Non-pigmented ciliary epithelial cell (primary cell): ENCODE results near the gene HLTF.
"Not testable (repeated sequence)": the region's sequence is repeated elsewhere in the genome, so short reads cannot be mapped to it uniquely, and the experiment has no call there.

Experiments used
- DNase-seq: peaks from one replicate; pipeline ENCODE4 v3.0.0-alpha.2; 2010; ENCODE audit warnings: low read depth

Gene HLTF

DNA sequence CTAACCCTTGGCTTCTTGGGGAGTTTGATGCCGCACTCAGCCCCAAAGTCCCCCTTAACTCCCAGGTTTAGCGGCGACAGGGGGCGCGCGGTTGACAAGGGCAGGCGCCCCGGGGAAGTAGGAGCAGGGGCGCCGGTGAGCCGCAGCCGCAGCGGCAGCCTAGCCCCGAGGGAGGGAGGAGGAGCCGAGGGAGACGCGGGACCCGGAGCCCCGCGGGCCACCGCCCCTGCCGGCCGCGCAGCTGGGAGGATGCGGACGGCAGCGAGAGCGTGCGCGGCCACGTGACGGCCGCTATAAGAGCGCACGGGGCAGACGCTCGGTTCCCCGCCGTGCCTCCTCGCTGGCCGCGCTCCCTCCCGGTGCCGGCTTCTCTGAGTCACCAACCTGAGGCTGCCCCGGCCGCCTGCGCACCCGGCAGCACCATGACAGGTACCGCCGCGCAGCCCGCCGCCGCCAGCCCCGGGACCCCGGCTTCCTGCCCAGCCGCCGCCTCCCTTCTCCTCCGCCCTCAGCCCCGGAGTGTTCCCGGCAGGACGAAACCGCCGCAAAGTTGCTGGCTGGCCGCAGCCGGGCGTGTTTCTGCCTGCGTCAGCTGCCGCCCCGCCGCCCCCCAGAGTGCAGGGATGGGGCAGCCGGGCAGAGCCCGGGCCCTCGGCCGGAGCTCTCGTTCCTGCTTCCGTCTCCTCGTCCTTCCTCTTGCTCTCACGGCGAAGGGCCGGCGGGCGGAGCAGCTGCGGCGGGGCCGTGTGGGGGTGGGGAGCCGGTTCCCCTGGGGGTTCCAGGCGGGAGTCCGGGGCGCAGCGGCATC, 94.9 kb downstream of the HLTF start, which contains the start of gene GYG1:
GYG1 (plus strand) TSS at position 322 of the 808 bp plus-strand sequence; CDS start at position 423, 101 bp downstream.
- no peak for DNase-seq

DNA sequence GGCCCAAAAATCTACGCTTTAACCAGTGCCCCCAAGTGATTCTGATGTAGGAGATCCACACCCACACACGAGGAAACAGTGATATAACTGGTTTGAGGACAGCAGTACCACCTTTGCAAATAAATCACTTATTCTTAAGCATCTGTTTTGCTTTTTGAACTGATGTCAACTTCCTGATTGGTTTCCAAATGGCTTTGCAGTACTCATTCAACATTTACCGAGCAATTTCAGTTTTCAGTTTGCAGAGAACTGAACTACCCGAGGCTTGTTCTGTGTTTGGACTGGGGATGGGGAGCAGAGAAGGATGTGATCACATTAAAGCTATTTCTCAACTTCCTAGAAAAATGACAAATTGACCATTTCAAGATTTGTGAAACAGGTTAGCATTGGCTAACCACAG, 96.1 kb downstream of the HLTF start:
- DNase-seq: no peak

DNA sequence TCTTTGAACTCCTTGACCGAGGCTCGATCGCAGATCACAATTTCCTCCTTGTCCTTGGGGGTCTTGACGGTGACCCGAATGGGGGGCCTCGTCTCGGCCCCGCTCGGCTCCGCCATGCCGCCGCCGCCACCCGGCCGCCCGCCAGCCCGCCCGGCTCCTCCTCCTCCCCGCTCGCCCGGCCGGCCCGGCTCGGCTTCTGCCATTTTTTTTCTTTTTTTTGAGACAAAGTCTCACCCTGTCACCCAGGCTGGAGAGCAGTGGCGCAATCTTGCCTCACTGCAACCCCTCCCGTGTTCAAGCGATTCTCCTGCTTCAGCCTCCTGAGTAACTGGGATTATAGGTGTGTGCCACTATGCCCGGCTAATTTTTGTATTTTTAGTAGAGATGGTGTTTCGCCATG, 98.8 kb downstream of the HLTF start:
- DNase-seq: not testable (repeated sequence)

DNA sequence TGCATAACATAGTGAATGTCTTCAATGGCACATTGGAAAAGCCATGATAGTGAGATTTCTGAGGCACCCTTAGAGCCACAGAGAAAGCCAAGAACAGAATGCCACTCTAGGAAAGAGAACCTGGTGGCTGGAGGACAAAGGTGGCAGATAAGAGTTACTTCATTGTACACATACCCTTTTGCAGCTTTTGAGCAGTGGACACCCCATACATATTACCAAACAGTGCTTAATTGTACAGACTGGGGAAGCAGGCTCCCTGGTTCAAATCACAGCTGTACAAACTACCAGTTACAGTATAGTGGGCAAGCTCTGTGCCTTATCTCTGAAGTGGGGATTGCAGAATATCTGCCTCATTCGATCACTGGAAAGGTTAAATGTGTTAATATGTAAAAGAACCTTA, 105.1 kb downstream of the HLTF start:
- no peak for DNase-seq
